ENCODE results near the gene OR5C1.
A peak's percentile ranks its signal among the peaks of the same experiment; 100 is the strongest.

Gene OR5C1

DNA sequence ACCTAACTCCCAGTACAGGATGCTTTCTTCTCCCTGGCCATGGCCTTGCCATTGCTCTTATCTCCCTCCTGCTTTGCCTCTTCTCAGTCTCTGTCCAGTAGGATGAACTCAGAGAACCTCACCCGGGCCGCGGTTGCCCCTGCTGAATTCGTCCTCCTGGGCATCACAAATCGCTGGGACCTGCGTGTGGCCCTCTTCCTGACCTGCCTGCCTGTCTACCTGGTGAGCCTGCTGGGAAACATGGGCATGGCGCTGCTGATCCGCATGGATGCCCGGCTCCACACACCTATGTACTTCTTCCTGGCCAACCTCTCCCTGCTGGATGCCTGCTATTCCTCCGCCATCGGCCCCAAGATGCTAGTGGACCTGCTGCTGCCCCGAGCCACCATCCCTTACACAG lies at the start of gene OR5C1:
Gene OR5C1, plus strand, starts transcription at position 103 of the 400 bp plus-strand sequence. Its CDS starts 0 bp downstream, at position 103.
- DNase-seq, result no peak

DNA sequence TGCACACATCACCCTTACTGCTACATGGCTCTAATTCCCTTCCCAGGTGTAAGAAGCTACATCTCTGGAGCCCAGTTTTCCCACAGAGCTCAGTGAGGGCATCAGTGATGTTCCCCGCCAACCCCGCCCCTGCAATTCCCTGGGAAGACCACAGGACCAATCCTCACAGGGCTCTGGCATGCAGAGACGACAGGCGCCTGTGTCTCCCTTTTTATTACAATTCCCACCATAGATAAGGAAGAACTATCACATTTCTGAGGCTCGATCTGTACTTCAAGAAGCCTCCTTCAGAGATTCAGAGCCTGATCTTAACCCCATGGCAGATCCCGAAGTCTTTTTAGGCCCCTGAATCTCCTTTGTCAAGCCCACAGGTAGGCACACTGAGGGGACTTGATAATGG lies 46.7 kb upstream of the OR5C1 start, which contains the start of gene OR1L6:
Gene OR1L6, plus strand, starts transcription at position 301 of the 400 bp plus-strand sequence. CDS start 7,545 bp downstream, outside the sequence.
- no peak for DNase-seq

DNA sequence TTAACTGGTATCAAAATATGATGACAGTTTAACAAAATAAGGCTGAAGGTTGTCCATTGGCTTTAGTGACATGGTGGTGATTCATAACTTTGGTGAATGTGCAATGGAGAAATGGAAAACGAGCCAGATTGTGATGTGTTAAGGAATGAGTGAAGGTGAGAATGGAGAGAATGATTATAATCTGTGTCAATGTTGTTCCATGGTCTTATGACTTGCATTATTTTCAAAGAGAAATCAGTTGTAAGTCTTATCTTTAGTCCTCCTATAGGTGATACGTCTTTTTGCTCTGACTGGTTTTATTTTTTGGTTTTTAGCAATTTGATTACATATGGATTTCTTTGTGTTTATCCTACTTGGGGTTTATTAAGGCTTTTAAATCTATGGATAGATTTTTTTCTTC lies 33.9 kb upstream of the OR5C1 start:
- no peak for DNase-seq

DNA sequence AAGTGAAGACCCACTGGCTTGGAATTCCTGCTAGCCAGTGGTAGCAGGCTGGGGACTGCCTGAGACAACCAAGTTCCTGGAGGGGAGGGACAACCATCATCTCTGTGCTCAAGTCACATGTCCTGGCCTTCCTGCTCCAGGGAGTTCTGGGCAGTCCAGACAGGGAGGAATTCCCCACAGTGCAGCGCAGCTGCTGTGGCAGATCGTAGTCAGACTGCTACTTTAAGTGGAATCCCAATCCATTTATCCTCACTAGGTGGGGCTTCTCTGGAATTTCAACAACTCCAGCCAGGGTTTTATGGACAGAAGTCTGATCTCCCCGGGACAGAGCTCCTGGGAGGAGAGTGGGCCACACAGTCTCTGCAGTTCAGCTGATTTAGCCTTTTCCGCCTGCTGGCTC lies 20.9 kb upstream of the OR5C1 start:
- DNase-seq, result no peak

DNA sequence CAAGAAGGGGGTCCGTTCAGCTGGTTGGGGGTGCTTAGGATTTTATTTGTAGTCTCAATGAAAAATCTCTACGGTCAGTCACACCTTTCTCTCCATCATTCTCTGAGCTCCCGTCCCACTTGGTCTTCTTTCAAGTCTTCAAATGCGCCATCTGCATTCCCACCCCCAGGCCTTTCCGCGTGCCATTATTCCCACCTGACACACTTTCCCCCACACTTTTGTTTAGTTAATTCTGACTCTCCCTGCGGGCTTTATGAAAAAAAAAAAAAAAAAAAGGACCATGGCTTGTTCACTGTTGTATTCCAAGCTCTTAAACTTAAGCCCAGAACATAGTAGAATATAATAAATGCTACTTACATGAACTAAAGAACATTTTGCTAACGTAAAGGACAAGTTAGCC lies 11.7 kb upstream of the OR5C1 start:
- DNase-seq, result no peak

DNA sequence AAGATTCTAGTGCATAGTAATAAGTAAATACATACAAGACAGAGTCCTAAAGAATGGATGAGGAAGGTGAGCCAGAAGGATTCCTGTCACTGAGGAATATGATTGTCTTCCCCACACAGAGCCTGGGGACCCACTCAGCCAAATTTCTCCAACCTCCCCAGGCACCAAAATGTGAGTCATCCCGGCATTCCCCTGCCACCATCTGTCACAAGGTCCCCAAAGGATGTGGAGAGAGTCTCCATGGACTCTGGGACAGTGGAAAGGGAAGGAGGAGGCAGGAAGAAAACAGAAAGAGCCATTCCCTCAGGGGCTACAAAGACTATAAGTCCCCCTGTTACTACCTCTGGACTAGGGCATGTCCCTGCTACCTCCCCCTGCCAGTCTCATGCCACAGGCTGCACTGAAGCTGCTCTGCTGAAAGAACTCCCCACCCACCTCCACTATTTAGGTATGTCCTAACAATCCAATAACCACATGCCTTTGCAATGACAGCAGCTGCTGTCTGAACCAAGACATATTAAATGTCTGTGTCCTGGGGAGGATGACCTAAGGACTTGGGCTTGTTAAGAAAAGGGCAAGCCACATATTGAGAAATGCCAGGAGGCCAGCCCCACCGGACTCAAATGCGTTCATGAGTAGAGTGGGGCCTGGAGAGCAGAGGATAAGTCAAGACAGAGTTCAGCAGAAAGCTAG lies 10.7 kb upstream of the OR5C1 start:
- DNase-seq, result no peak

DNA sequence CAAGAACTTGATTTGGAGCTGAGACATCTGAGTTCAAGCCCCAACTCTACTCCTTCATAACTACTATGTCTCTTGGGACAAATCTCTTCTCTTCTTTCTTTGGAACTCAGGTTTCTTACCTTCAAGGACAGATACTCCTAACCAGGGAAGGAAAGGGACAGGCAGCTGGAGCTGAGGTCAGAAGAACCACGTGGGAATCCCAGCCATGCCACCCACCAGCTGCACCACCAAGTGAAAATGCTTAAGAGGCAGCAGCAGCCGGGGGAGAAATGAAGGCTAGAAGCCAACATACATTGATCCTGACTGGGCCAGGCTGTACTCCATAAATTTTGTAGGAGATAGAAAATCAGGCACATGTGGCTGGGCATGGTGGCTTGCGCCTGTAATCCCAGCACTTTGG lies 9.6 kb upstream of the OR5C1 start:
- DNase-seq, result no peak

DNA sequence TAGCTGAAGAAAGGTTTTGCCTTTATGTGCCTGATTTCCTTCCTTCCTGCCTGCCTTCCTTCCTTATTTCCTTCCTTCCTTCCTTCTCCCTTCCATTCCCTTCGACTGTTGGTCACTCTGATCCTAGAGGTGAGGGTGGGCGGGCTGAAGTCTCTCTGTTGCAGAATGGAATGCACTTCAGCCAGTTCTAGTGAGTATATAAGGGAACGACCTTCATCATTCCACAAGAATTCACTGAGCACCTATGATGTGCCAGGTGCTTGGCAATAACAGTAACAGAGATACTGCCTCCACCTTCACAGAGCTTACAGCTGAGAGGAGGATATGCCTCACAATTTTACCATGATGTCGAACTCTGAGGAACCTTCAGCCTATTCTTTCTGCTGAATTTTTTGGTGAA lies 8.7 kb upstream of the OR5C1 start:
- no peak for DNase-seq

DNA sequence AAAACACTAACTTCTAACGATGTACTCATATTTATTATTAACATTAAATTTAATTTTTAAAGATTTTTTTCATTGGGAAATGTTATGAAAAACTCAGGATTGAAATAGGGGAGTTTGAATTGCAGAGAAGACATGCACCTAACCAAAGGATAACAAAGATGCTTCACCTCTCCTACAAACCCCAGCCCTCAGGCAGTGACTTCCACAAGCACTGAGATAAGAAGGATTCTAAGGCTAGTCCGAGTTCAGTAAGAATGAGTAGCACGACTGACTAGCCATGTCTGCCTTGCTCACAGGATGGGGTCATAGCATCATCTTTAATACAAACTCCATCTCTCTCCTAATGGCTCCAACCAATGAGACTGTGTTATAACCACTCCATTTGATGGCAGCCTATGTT lies 7.1 kb upstream of the OR5C1 start:
- DNase-seq, result no peak

DNA sequence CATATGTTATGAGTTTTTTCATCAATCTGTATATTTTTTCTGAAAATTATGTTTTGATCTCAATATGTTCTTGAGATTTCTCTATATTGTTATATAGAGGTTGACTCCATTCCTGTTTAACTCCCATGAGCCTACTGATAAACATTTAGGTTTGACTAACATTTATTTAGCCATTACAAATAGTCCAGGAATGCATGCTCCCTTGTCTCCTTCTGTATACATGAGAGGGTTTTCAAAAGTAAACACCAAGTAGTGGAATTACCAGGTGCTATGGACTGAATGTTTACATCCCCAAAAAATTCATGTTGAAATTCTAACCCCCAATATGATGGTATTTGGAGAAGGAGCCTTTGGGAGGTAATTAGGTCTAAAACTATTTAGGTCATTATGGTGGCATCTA lies 3.5 kb upstream of the OR5C1 start:
- no peak for DNase-seq

DNA sequence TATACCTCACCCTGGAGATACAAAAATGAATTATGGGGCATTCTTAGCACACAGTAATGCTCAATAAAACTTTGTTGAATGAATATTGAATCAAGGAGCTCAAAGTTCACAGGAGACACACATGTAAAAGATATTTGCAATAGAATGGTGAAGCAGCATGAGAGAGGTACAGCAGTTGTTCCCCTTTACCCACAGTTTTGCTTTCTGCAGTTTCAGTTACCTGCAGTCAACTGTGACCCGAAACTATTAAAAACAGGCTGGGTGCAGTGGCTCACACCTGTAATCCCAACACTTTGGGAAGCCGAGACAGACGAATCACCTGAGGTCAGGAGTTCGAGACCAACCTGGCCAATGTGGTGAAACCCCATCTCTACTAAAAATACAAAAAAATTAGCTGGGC lies 2.4 kb upstream of the OR5C1 start:
- no peak for DNase-seq

DNA sequence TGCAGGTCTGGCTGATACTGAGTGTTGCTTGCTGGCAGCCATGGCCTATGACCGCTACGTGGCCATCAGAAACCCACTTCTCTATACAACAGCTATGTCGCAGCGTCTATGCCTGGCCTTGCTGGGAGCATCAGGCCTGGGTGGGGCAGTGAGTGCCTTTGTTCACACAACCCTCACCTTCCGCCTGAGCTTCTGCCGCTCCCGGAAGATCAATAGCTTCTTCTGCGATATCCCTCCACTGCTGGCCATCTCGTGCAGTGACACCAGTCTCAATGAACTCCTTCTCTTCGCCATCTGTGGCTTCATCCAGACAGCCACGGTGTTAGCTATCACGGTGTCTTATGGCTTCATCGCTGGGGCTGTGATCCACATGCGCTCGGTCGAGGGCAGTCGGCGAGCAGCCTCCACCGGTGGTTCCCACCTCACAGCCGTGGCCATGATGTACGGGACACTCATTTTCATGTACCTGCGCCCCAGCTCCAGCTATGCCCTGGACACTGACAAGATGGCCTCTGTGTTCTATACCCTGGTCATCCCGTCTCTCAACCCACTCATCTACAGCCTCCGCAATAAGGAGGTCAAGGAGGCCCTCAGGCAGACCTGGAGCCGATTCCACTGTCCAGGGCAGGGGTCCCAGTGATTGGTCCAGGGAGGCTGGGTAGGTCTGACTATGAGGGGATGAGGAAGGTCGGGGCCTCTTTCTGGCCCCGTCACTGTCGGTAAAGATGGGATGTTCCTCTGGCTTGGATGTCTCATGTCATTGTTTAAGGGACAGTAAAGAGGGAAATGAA lies 718 bp downstream of the OR5C1 start:
- DNase-seq, result no peak

DNA sequence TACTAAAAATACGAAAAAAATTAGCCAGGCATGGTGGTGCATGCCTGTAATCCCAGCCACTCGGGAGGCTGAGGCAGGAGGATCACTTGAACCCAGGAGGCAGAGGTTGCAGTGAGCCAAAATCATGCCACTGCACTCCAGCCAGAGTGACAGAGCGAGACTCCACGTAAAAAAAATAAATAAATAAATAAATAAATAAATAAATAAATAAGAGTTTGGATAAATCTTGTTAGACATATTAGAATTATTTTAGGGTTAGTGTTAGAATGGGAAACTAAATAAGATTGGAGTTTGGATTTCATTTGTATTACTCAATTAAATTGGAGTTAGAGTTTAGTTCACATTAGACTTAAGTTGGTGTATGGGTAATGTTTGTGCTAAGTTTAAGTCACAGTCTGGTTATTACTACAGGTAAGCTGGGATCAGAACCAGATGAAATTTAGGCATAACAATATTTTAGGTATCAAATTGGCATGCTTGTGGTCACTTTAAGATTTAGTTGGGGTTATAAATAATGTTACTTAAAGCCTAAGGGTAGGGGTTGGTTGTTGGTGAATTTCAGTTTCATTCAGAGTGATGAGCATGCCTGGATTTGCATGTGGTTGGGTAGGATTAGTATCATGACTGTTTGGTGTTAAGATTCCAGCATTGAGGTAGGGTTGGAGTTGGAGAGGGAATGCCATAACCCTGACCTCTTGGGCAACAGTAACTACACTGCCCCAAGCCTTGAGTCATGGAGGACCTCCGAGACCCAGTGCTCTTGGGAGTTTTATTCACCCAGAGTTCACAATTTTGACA lies 3.3 kb downstream of the OR5C1 start:
- no peak for DNase-seq

DNA sequence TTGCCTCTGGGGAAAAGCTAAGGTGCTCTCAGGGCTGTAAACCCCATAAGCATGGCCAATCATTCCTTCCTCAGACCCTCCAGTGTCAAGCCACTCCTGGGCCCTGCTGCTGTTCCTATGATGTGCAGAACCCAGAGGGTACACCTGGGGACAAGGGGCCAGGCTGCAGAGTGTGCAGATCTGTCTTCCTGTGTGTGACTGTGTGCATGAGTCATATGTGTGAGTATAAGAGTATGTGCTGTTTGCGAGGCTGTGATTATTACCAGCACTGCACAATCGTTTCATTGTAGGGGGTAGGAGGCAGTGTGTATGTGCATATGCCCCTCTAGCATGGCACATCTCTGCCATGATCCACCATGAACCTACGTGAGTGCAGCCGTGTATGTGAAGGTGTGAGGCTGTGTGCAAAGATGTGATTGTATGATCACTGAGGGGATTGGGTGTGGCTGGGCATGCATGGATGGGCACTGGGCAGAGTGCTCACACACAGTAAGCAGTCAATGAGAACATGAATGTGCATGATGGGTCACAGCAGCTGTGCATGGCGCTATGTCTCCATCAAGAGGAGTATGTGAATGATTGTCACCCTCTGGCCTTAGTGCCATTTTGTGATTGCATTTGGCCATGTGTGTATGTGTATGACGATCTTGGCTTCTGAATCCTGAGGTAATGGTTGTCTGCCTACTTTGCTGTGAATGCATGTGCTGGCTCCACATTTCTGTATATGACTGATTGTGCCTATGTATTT lies 8.8 kb downstream of the OR5C1 start:
- DNase-seq, result no peak

DNA sequence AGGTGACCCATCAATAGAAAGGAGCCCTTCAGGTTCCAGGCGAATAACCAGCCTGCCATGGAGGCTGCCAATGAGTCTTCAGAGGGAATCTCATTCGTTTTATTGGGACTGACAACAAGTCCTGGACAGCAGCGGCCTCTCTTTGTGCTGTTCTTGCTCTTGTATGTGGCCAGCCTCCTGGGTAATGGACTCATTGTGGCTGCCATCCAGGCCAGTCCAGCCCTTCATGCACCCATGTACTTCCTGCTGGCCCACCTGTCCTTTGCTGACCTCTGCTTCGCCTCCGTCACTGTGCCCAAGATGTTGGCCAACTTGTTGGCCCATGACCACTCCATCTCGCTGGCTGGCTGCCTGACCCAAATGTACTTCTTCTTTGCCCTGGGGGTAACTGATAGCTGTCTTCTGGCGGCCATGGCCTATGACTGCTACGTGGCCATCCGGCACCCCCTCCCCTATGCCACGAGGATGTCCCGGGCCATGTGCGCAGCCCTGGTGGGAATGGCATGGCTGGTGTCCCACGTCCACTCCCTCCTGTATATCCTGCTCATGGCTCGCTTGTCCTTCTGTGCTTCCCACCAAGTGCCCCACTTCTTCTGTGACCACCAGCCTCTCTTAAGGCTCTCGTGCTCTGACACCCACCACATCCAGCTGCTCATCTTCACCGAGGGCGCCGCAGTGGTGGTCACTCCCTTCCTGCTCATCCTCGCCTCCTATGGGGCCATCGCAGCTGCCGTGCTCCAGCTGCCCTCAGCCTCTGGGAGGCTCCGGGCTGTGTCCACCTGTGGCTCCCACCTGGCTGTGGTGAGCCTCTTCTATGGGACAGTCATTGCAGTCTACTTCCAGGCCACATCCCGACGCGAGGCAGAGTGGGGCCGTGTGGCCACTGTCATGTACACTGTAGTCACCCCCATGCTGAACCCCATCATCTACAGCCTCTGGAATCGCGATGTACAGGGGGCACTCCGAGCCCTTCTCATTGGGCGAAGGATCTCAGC lies 11.6 kb downstream of the OR5C1 start, which contains the start of gene OR1K1:
Gene OR1K1, plus strand, starts transcription at position 58 of the 995 bp plus-strand sequence. Its CDS starts 0 bp downstream, at position 58.
- no peak for DNase-seq

DNA sequence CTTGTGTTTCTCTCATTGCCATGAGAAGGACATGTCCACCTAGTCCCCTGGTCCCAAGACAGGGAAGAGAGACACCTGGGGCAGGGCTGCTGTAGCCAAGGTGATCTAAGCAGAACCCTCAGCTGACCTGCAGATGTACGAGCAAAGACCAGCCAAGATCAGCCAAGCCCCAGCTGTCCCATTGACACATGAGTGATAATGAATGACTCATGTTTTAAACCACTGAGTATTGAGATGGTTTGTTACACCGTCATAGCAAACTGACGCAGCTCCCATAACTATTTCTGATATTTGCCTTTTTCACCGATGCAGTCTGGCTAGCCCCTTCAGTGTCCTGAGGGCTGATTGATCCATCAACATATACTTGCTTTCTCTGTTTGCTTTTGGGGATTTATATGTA lies 17.9 kb downstream of the OR5C1 start:
- DNase-seq, result no peak

DNA sequence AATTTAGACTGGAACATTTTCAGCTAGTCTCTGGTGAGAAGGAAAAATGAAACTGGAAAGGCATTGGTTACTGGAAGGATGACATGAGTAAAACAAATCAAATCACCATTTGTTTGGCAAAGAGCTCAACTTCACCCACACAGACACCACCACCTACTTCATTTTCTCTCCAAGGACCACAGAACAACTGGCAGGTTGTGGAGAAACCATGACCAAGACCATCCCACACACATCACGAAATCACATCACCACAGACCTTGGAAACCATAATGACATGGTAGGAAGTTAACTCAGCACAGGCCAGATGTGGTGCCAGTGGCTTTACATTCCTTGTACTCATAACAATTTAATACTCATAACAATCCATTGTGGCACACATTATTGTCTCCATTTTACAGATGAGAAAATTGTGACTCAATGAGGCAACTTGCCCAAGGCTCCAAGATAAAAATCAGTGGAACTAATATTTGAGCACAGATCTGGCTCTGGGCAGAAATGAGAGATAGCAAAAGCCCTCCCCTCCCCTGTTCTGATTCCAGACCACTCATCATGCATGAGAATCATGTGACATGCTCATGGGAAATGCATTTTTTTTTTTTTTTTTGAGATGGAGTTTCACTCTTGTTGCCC lies 18.7 kb downstream of the OR5C1 start:
- DNase-seq, result no peak

DNA sequence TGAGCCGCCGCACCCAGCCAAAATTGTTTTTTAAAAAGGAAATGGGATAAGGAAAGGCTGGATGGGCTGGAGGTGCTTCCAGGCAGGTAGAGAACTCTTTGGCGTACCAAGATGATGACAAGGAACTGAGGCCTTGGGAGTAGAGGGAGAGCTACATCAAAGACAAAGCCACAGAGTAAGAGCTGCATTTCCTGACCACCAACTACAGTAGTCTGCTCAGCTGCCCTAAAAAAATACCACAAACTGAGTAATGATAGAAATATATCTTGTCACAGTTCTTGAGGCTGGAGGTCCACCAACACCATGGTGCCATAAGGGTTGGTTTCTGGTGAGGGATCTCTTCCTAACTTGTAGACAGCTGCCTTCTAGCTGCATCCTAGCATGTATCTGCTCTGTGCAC lies 19.4 kb downstream of the OR5C1 start:
- DNase-seq, result no peak

DNA sequence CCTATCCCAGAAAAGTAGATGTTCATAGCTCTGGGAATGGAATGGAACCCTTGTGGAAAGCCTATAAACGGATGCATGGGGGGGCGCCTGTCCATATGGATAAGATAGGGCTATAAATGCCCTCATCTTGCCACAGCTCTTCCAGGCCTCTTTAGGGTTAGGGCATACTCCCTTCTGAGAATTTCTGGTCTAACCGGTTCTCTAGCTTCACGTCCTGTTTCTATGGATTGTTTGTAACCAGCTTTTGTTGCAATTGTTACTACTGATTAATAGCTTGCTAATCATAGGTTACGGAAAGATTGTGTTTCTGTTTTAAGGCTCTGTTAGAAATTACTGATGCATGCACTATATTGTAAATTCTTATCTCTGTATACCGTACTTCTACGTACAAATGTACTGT lies 20.5 kb downstream of the OR5C1 start:
- peak; percentile 46 for DNase-seq

DNA sequence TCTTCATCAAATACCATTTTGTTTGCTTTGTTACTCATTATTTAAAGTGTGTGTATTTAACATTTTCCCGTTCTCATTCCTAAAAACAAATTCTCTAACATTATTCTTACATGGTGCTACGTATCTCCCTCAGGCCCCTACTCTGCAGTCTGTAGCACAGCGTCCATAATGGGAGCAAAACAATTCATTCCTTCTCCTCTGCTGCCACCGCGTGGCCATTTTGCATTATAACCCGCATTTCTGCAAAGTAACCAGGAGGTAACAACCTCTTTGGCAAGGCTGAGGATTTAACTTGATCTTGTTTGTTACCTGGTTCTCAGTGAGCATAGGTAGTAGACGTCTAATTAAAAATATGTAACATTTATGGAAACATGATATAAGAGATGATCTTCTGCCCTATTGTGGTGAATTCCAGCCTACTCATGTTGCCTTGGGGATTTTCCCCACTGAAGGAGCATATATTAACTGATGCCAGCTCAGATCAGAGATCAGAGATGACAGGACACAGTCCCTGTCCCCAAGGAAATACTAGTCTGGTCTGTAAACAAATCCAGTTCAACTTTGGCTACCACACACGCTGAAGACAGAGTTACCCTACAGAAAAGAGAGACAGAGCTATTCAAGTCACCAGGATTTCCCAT lies 21.7 kb downstream of the OR5C1 start:
- peak; percentile 60 for DNase-seq

Data from NCI-H526 treated with DMSO at 0.1 percent for 48 hours (cell line).